ENCODE measurements around the gene CCAR1.
"Not testable (repeated sequence)": the region's sequence is repeated elsewhere in the genome, so short reads cannot be mapped to it uniquely, and the experiment has no call there.

The CCAR1 gene

DNA sequence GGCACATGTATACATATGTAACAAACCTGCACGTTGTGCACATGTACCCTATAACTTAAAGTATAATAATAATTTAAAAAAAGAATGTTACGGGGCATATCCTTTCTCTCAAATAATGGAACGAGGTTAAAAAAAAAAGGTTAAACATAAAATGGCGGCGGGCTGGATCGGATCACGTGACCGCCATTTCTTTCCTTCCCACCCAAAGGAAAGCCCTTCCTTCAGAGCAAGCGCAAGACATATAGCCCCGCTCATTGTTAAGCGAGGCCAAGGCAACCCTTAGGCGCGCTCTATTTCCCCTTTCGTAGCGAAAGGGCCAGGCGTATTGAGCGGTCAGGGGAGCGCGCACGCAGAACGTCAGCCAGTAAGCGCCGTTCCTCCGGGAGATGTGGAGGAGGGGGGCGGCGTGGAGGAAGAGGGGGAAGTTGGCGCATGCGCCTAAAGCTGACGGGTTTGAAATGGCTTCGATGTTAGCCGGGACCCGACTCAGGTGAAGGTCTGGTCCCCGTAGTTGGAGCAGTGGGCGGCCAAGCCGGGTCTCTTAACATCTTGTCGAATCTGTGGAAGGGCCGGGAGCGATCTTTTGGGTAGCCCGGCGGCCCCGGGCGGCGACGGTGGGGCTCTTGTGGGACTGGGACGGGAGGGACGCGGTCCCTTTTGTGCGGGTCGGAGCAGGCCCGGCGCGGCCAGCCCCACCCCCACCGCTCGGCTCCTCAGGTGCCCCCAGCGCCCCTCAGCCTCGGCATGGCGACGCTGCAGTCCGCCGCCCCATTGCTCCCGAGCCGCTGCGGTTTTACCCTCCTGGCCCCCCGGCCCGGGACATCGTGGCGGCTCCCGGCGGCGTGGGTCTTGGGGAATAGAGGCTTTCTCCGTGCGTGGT lies at the start of gene CCAR1:
Gene CCAR1 (plus strand): TSS at position 447 of the 880 bp plus-strand sequence. CDS start 1,266 bp downstream, outside the sequence.
- DNase-seq, result peak; percentile 84 to 86

DNA sequence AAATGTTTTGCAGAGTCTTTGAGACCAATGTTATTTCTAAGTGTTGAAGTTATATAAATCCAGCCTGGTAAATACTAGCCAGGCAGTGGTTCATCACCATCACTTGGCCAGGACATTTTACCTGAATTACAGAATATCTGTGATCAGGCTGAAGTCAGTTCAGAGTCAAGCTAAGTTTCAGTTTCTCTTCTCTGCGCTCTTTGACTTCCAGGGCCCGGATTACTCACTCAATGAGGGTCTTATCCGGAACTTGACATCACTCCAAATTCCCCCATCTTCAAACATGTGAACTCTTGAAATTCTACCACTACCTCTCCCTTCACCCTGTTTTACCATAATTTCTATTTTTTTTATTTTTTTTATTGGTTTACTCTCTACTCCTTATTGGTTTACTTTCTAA lies 36.6 kb upstream of the CCAR1 start:
- DNase-seq, result no peak

GRCh38 chr10:68696018-68696417 lies 25.0 kb upstream of the CCAR1 start:
- no peak for DNase-seq

- DNase-seq, result no peak
Observed at GRCh38 chr10:68697106-68697505, 23.9 kb upstream of the CCAR1 start.

DNA sequence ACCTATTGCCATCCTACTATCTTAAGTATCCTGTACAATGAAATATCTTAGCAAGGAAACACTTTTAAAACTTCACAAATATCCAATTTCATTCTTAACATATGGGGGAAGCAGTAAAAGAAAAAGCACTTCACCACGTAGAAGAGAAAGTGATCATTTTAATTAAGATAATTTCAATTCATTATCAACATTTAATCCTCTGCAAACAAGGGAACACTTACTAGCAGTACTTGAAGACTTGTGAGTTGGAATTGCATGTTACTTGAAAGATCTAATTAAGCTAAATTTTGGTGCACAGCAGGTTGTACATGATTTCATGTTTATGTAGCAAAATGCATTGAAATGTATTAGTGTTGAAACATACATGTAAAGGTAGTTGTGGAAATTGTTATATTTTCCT lies 20.8 kb upstream of the CCAR1 start:
- no peak for DNase-seq

DNA sequence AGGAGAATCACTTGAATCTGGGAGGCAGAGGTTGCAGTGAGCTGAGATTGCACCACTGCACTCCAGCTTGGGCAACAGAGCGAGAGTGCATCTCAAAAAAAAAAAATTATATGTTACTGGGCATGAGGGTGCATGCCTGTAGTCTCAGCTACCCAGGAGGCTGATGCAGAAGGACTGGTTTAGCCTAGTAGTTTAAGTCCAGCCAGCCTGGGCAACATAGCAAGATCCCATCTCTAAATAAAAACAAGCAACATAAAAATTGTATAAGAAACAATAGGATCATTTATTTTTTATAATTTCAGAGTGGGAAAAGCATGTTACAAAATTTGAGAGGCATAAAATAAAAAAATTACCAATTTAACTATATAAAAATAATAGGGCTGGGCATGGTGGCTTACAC lies 15.5 kb upstream of the CCAR1 start:
- no peak for DNase-seq

DNA sequence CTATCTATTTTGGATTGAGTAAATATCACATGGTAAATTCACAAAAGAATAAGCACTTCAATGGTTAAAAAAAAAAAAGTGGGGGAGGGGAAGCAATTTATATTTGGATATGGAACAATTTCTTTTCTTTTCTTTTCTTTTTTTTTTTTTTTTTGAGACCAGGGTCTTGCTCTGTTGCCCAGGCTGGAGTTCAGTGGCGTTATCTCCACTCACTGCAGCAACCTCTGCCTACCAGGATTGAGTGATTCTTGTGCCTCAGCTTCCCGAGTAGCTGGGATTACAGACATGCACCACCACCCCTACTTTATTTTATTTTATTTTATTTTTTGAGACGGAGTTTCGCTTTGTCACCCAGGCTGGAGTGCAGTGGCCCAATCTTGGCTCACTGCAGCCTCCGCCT lies 12.1 kb upstream of the CCAR1 start:
- not testable (repeated sequence) for DNase-seq

DNA sequence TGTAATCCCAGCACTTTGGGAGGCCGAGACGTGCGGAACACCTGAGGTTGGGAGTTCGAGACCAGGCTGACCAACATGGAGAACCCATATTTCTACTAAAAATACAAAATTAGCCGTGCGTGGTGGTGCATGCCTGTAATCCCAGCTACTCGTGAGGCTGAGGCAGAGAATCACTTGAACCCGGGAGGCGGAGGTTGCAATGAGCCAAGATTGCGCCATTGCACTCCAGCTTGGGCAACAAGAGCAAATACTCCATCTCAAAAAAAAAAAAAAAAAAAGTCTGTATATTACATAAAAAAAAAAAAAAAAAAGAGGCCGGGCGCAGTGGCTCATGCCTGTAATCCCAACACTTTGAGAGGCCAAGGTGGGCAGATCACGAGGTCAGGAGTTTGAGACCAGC lies 8.0 kb upstream of the CCAR1 start:
- DNase-seq, result not testable (repeated sequence)

GRCh38 chr10:68717435-68717834 lies 3.6 kb upstream of the CCAR1 start:
- DNase-seq, result no peak

- DNase-seq, result no peak
Observed at GRCh38 chr10:68721673-68722335, 765 bp downstream of the CCAR1 start.

DNA sequence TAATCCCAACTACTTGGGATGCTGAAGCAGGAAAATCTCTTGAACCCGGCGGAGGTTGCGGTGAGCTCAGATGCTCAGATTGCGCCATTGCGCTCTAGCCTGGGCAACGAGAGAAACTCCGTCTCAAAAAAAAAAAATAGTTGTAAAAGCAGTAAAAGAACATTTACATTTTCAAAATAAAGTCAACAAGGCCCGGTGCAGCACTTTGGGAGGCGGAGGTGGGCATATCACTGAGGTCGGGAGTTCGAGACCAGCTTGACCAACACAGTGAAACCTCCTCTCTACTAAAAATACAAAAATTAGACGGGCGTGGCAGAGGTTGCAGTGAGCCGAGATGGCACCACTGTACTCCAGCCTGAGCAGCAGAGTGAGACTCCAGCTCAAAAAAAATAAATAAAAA lies 4.0 kb downstream of the CCAR1 start:
- no peak for DNase-seq

DNA sequence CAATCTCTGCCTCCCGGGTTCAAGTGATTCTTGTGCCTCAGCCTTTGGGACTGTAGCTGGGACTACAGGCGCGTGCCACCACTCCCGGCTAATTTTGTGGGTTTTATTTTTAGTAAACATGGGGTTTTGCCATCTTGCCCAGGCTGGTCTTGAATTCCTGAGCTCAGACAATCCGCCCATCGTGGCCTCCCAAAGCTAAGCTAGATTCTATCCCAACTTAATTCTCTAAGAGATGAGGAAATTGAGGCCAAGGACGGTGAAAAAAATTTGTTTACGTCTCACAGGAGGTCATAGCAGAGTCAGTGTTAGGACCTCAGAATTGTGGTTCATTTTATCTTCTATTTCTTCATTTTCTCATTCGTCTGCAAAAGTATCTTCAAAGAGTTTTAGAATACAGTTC lies 6.1 kb downstream of the CCAR1 start:
- no peak for DNase-seq

DNA sequence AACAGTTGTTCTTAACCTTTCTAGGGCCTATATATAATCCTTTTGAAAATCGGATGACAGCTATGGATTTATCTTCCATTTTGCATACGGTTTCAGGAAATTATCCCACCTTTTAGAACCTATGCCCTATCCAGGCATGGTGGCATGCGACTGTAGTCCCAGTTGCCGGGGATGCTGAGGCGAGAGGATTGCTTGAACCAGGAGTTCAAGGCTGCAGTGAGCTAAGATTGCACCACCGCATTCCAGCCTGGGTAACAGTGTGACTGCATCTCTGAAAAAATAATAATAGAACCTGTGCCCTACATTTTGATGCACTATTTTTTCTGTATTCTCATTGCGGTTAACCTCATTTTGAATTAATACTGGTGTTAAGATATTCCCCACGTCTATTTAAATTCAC lies 11.6 kb downstream of the CCAR1 start:
- no peak for DNase-seq

- DNase-seq, result no peak
Observed at GRCh38 chr10:68734349-68734748, 13.3 kb downstream of the CCAR1 start.

GRCh38 chr10:68735119-68735518 lies 14.1 kb downstream of the CCAR1 start:
- DNase-seq, result no peak

GRCh38 chr10:68735739-68736138 lies 14.7 kb downstream of the CCAR1 start:
- not testable (repeated sequence) for DNase-seq

- not testable (repeated sequence) for DNase-seq
Observed at GRCh38 chr10:68740676-68741075, 19.6 kb downstream of the CCAR1 start.

DNA sequence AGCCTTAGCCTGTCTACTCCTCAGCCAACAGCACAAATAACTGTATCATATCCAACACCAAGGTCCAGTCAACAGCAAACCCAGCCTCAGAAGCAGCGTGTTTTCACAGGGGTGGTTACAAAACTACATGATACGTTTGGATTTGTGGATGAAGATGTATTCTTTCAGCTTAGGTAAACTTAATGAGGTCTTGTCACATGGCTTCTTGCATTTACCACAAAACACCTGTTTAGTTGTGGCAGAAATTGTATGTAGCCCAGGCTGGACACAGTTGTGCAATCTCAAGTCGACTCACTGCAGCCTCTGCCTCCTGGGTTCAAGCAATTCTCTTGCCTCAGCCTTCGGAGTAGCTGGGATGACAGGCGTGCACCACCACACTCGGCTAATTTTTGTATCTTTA lies 21.4 kb downstream of the CCAR1 start:
- DNase-seq, result no peak

DNA sequence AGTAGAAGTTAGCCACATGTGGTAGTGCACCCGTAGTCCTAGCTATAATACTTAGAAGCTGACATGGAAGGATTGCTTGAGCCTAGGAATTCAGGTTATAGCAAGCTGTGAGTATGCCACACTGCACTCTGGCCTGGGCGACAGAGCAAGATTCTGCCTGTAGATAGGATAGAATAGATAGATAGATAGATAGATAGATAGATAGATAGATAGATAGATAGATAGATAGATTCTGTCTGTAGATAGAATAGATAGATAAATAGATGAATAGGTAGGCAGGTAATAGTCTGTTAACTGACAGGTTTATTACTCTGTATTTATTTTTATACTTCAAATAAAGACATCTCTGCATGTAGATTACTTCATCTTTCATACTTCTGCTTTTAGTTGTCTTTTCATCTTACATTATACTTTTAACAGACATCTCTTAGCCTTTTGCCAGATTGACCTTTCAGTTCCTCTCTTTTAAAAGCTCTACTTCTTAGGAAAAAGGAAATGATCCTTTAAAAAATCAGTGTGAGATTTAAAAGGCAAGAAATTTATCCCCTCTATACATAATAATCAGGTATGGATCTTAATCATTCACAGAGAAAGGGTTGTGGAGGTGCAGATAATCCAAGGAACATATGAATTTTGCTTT lies 31.8 kb downstream of the CCAR1 start:
- DNase-seq, result no peak

GRCh38 chr10:68756246-68756645 lies 35.2 kb downstream of the CCAR1 start:
- no peak for DNase-seq

- no peak for DNase-seq
Observed at GRCh38 chr10:68756766-68757165, 35.7 kb downstream of the CCAR1 start.

- DNase-seq, result no peak
Observed at GRCh38 chr10:68759223-68759863, 38.3 kb downstream of the CCAR1 start.

GRCh38 chr10:68759967-68760366 lies 38.9 kb downstream of the CCAR1 start:
- DNase-seq, result no peak

All from NCI-H187 (cell line).